HG02840 (cell line): ENCODE results near the gene NSD2.
"Not testable (repeated sequence)": the region's sequence is repeated elsewhere in the genome, so short reads cannot be mapped to it uniquely, and the experiment has no call there.

Experiments
- ATAC-seq: cut with Tn5 transposase; IDR thresholded peaks from one replicate; pipeline ENCODE4 v1.9.1; 2021; ENCODE audit warnings: mild to moderate bottlenecking, moderate library complexity, moderate number of reproducible peaks; ENCODE audit not compliant: unreplicated experiment, low FRiP score

Gene NSD2

GRCh38 chr4:1870578-1871443, at the start of gene NSD2:
TSS of gene NSD2 (plus strand) at chr4:1871393. CDS start at chr4:1900655, 29,262 bp downstream.
- peak; percentile 66 for ATAC-seq

GRCh38 chr4:1821679-1822567, 49.3 kb upstream of the NSD2 start:
- no peak for ATAC-seq

- no peak for ATAC-seq
These were observed 48.3 kb upstream of the NSD2 start for GRCh38 chr4:1822568-1823544.

- no peak for ATAC-seq
These were observed 47.7 kb upstream of the NSD2 start for GRCh38 chr4:1823545-1823932.

GRCh38 chr4:1824746-1825145, 46.4 kb upstream of the NSD2 start:
- ATAC-seq: no peak

- ATAC-seq: no peak
These were observed 45.9 kb upstream of the NSD2 start for GRCh38 chr4:1825326-1825725.

- ATAC-seq: no peak
These were observed 44.5 kb upstream of the NSD2 start for GRCh38 chr4:1826531-1827350.

GRCh38 chr4:1830234-1830633, 41.0 kb upstream of the NSD2 start:
- ATAC-seq: no peak

- no peak for ATAC-seq
These were observed 40.5 kb upstream of the NSD2 start for GRCh38 chr4:1830642-1831228.

GRCh38 chr4:1831331-1831730, 39.9 kb upstream of the NSD2 start:
- no peak for ATAC-seq

- no peak for ATAC-seq
These were observed 38.5 kb upstream of the NSD2 start for GRCh38 chr4:1832690-1833089.

GRCh38 chr4:1833307-1834046, 37.7 kb upstream of the NSD2 start:
- no peak for ATAC-seq

GRCh38 chr4:1834047-1834775, 37.0 kb upstream of the NSD2 start:
- no peak for ATAC-seq

- not testable (repeated sequence) for ATAC-seq
These were observed 35.4 kb upstream of the NSD2 start for GRCh38 chr4:1835836-1836235.

- no peak for ATAC-seq
These were observed 34.5 kb upstream of the NSD2 start for GRCh38 chr4:1836650-1837049.

- ATAC-seq: no peak
These were observed 34.1 kb upstream of the NSD2 start for GRCh38 chr4:1837069-1837468.

GRCh38 chr4:1839282-1839681, 31.9 kb upstream of the NSD2 start:
- ATAC-seq: no peak
